Right lobe of liver (tissue), 6 donors: ENCODE results near the gene KLHL10. TPM values are rescaled to one million over a fixed set of nuclear protein-coding genes. Genes with fewer than 3 reads are reported as not detected.

ENCODE experiments used
- ATAC-seq, 4 donors: fragments of 200-7000 bp; cut with Tn5 transposase; one replicate each; pipeline ENCODE4 v1.9.1; 2020; ENCODE audit warnings: mild to moderate bottlenecking in 4 of 4, moderate library complexity in 4 of 4
- DNase-seq, 3 donors: peaks; one replicate each; pipeline ENCODE4 v3.0.0-alpha.2; 2020
- H3K27ac ChIP-seq, 3 donors: fragments of 200-600 bp; one replicate each; pipeline ENCODE4 v1.8.0; 2022
- H3K27me3 ChIP-seq, 2 donors: fragments of 200-600 bp; one replicate each; pipeline ENCODE4 v1.8.0; 2022
- H3K36me3 ChIP-seq, 4 donors: fragments of 200-600 bp; sonication (generic) in 1 of 4; one replicate each; pipeline versions ENCODE4 v1.5.1 to v1.8.0; 2017 to 2022; ENCODE audit warnings: control low read depth in 1 of 4
- H3K4me1 ChIP-seq, 4 donors: fragments of 200-600 bp; sonication (generic) in 1 of 4; one replicate each; pipeline versions ENCODE4 v1.5.1 to v1.8.0; 2017 to 2022; ENCODE audit warnings: control low read depth in 1 of 4
- H3K4me3 ChIP-seq, 3 donors: fragments of 200-600 bp; one replicate each; pipeline ENCODE4 v1.8.0; 2022
- H3K9me3 ChIP-seq, 4 donors: fragments of 200-600 bp; sonication (generic) in 1 of 4; one replicate each; pipeline versions ENCODE4 v1.5.1 to v1.8.0; 2017 to 2022; ENCODE audit warnings: control low read depth in 1 of 4
- CTCF ChIP-seq, 4 donors: fragments of 200-600 bp in 3 of 4; fragments of 450-650 bp in 1 of 4; IDR thresholded peaks; one replicate each; pipeline versions ENCODE4 v1.5.1 to v1.8.0; 2016 to 2022; ENCODE audit warnings: antibody characterized with exemption in 4 of 4, mild to moderate bottlenecking in 2 of 4
- POLR2A ChIP-seq: fragments of 450-650 bp; IDR thresholded peaks from one replicate; pipeline ENCODE4 v1.6.1; 2017; ENCODE audit warnings: antibody characterized with exemption, mild to moderate bottlenecking
- WGBS: methylation state at CpG from one replicate; pipeline ENCODE4 v1.1.6; 2018; ENCODE audit warnings: low coverage, low lambda C conversion rate; ENCODE audit not compliant: insufficient coverage; ENCODE audit errors: missing lambda C conversion rate; 5-methylcytosine and 5-hydroxymethylcytosine counted together
- intact Hi-C, 2 donors: fragments of 100-400 bp; cut with DNase I; formaldehyde crosslinking; loops; one replicate each; pipeline versions ENCODE4 v1.11.2 to v1.14.1; 2022
- total RNA-seq, 6 experiments: library from RNA; depleted of rRNA in 2 of 6; stranded (reverse); fragments of >200 nt in 2 of 6; fragmentation: NEBNext Ultra II Directional in 3 of 6; extraction: Animal tissue kit (Norgen Biotek cat#: 25700) in 3 of 6; gene quantifications; one replicate each; pipeline versions ENCODE4 v1.1.0 to v1.2.4, GENCODE V29; 2016 to 2023
- donor health status: DM: no; HTN: yes; CAD: no.
- donor health status: DM: no; HTN: no; CAD: no.
- donor health status: DM: no; HTN: no; CAD: no.
- donor health status: DM: no; HTN: yes; CAD: no.
- donor health status: DM: no; HTN: yes; CAD: no.

The KLHL10 gene
- total RNA-seq, 6 experiments from 2014 or later = not detected

DNA sequence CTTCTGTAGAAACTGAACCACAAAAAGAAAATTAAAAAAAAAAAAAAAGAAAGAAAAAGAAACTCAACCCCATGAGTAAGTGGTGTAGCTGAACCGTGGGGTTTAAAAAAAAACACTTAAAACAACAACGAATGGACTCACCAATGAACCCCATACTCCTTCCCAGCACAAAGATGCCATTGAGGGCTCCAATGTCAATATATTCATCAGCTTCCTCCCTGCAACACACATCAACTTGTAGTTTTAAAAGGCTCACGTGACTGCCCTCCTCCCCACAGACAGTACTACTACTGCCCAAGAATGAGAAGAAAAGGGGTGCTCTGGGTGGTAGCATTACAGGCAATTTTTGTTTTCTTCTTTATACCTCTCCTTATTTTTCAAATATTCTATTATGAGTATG is 30.9 kb downstream of the KLHL10 start:
- H3K36me3 ChIP-seq = peaks cover 0 to 19% (median 3%) of the 10 kb centered on the region in 4 donors
- H3K27me3 ChIP-seq = no peaks in the 10 kb centered on the region
- ATAC-seq (no peak), DNase-seq (no peak)
- TF ChIP-seq CTCF (IDR thresholded peaks at IDR 0.05) (no peak), POLR2A (no peak)
- H3K9me3 ChIP-seq = no peaks in the 10 kb centered on the region
- intact Hi-C loops = no loop called here
- 61% methylated on average over 3 of the region's 3 CpGs for WGBS
- peaks cover 0 to 49% (median 22%) of the 10 kb centered on the region in 4 donors for H3K4me1 ChIP-seq
- H3K4me3 ChIP-seq = no peak overlapping the region
- H3K27ac ChIP-seq = peak overlapping the region in 1 of 3 donors; percentile 49

GRCh38 chr17:41869426-41869825 is 31.8 kb downstream of the KLHL10 start:
- Histone ChIP-seq H3K27me3 (no peaks in the 10 kb centered on the region), H3K4me3 (no peak overlapping the region), H3K27ac (peak overlapping the region; percentile 22 to 66 (median 49)), H3K36me3 (peaks cover 0 to 19% (median 3%) of the 10 kb centered on the region in 4 donors), H3K4me1 (peaks cover 0 to 49% (median 23%) of the 10 kb centered on the region in 4 donors), H3K9me3 (no peaks in the 10 kb centered on the region)
- ATAC-seq (peak; percentile 46 to 65 (median 48)), DNase-seq (peak in 2 of 3 donors; percentile 68 to 73)
- 21% methylated on average over 6 of the region's 9 CpGs for WGBS
- intact Hi-C loops = no loop called here
- TF ChIP-seq POLR2A (no peak), CTCF (IDR thresholded peaks at IDR 0.05) (no peak)

- Histone ChIP-seq H3K9me3 (no peaks in the 10 kb centered on the region), H3K27me3 (no peaks in the 10 kb centered on the region), H3K36me3 (peaks cover 0 to 19% (median 3%) of the 10 kb centered on the region in 4 donors), H3K4me3 (no peak overlapping the region), H3K27ac (peak overlapping the region in 2 of 3 donors; percentile 49 to 66), H3K4me1 (peaks cover 0 to 51% (median 24%) of the 10 kb centered on the region in 4 donors)
- no peak for TF ChIP-seq CTCF (IDR thresholded peaks at IDR 0.05)
- TF ChIP-seq POLR2A = no peak
- DNase-seq = no peak
- intact Hi-C loops = no loop called here
- WGBS = 67% methylated on average over 2 of the region's 2 CpGs
- no peak for ATAC-seq
Observed at GRCh38 chr17:41870097-41870496, 32.5 kb downstream of the KLHL10 start.

DNA sequence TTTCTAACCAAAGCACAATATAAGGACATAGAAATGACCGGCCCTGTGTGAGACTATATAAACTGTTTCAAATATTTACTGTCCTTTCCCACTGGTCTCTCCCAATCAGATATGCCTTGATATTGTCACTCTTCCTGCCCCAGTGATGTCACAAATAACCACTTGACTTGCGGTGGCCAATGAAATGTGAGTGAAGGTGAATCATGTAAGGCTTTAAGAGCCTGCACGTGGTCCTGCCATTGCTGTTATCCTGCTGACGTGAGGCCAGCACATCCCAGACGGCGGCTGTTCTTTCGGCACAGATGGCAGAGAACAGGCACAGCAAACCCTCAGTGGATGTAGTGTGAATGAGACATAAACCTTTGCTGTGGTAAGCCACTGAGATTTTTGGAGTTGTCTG is 33.0 kb downstream of the KLHL10 start:
- intact Hi-C loops = no loop called here
- WGBS = 22% methylated on average over 1 of the region's 7 CpGs
- Histone ChIP-seq H3K9me3 (no peaks in the 10 kb centered on the region), H3K4me1 (peaks cover 0 to 49% (median 24%) of the 10 kb centered on the region in 4 donors), H3K27me3 (no peaks in the 10 kb centered on the region), H3K36me3 (peaks cover 0 to 19% (median 3%) of the 10 kb centered on the region in 4 donors), H3K27ac (peak overlapping the region in 2 of 3 donors; percentile 49 to 66), H3K4me3 (no peak overlapping the region)
- ATAC-seq (peak in 1 of 4 donors; percentile 11), DNase-seq (no peak)
- no peak for TF ChIP-seq POLR2A
- no peak for TF ChIP-seq CTCF (IDR thresholded peaks at IDR 0.05)
